Measurements from ENCODE around the gene TMEM86B. TPM values are rescaled to one million over a fixed set of nuclear protein-coding genes. Genes with fewer than 3 reads are reported as not detected.

TMEM86B gene
- total and polyA plus RNA-seq, 5 donors from 2014 or later: 0.25 to 13.3 (median 0.66) TPM; not detected in 1

DNA sequence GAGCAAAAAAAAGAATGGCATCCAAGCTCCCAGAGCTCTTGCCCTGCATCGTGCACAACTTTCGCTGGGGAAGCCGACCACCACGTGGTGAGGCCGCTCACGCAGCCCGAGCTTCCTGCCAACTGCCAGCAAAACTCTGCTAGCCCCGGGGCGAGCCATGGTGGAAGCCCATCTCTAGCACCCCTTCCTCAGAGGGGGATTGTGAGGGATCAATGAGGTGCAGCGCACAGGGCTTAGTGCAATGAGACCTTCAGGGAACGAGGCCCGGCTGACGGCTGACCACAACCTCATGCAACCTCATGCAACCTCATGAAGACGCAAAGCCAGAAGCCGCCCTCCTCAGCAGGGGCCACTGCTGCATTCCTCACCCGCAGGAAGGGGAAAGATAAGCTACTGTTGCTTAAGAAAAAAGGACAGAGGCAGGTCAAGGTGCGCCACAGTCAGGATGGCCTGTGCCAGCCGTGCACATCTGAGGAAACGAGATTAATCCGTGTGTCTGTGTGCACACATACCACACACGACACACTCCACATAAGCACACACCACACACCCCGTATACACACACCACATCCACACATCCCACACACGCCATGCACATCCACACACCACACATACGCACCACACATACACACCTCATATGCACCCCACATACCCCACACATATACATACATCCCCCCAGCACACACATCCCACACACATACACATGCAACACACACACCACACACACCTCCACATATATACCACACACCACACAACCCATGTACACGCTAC is 41.8 kb upstream of the TMEM86B start:
- H3K36me3 Mint-ChIP-seq: peaks cover 47% of the 10 kb centered on the region

DNA sequence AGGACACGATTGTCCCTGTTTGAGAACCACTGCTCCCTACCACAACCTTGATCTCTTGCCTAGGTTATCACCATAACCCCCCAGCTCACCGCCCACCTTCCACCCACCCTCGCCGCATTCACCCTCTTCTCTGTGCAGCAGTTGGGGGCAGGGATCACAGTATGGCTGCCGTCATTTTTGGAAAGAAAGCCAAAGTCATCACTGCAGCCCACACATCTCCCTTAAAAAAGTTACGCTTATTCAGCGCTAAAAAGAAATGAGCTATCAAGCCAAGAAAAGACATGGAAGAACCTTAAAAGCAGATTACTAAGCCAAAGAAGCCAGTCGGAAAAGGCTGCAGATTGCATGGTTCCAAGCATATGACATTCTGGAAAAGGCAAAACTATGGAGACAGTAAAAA is 40.7 kb upstream of the TMEM86B start:
- Mint-ChIP-seq H3K27me3 (no peaks in the 10 kb centered on the region), H3K9me3 (peaks cover 0 to 7% (median 1%) of the 10 kb centered on the region in 7 donors), H3K27ac (no peak overlapping the region), H3K36me3 (peaks cover 40% of the 10 kb centered on the region), H3K4me1 (peaks cover 0 to 9% (median 5%) of the 10 kb centered on the region in 4 donors), H3K4me3 (no peak overlapping the region)
- ATAC-seq (ENCODE audit: low read depth in 2 of 2): no peak
- H3K27me3 ChIP-seq (ENCODE audit: control insufficient read depth, insufficient read depth, low read length): no peaks in the 10 kb centered on the region
- H3K4me3 ChIP-seq (ENCODE audit: low read depth, low read length): no peak overlapping the region
- no peaks in the 10 kb centered on the region for H3K9me3 ChIP-seq (ENCODE audit: control insufficient read depth in 2 of 2, low read length in 2 of 2)
- H3K27ac ChIP-seq (ENCODE audit: insufficient read depth, low read length, poor library complexity, severe bottlenecking): no peak overlapping the region
- no peaks in the 10 kb centered on the region for H3K4me1 ChIP-seq (ENCODE audit: control insufficient read depth, insufficient read depth, low read length, poor library complexity, severe bottlenecking)
- no peak for DNase-seq
- H3K36me3 ChIP-seq (ENCODE audit: control insufficient read depth, insufficient read depth, low read length): peaks cover 19% of the 10 kb centered on the region

More for the DNA sequence above, 41.8 kb upstream of the TMEM86B start:
- Histone ChIP-seq H3K4me1 (ENCODE audit: control insufficient read depth, insufficient read depth, low read length, poor library complexity, severe bottlenecking) (no peaks in the 10 kb centered on the region), H3K9me3 (ENCODE audit: control insufficient read depth in 2 of 2, low read length in 2 of 2) (no peaks in the 10 kb centered on the region), H3K36me3 (ENCODE audit: control insufficient read depth, insufficient read depth, low read length) (peaks cover 19% of the 10 kb centered on the region), H3K27me3 (ENCODE audit: control insufficient read depth, insufficient read depth, low read length) (no peaks in the 10 kb centered on the region), H3K27ac (ENCODE audit: insufficient read depth, low read length, poor library complexity, severe bottlenecking) (no peak overlapping the region), H3K4me3 (ENCODE audit: low read depth, low read length) (no peak overlapping the region)
- no peak overlapping the region for H3K27ac Mint-ChIP-seq
- H3K9me3 Mint-ChIP-seq: peaks cover 0 to 7% (median 1%) of the 10 kb centered on the region in 7 donors
- DNase-seq (no peak), ATAC-seq (ENCODE audit: low read depth in 2 of 2) (no peak)
- H3K4me1 Mint-ChIP-seq: peaks cover 0 to 9% (median 6%) of the 10 kb centered on the region in 4 donors
- H3K4me3 Mint-ChIP-seq: no peak overlapping the region
- no peaks in the 10 kb centered on the region for H3K27me3 Mint-ChIP-seq

DNA sequence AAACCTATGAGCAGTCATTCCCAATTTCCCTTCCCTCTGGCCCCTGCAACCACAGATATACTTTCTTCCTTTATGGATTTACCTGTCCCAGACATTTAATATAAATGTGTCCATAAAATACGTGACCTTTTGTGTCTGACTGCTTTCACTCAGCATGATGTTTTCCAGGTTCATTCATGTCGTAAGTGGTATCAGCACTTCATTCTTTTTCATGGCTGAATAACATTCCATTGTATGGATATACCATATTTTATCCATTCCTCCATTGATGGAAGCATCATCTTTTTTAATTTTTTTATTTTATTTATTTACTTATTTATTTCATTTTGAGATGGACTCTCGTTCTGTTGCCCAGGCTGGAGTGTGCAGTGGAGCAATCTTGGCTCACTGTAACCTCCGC is 38.3 kb upstream of the TMEM86B start:
- Mint-ChIP-seq H3K9me3 (peaks cover 0 to 7% (median 1%) of the 10 kb centered on the region in 7 donors), H3K4me1 (peaks cover 0 to 9% (median 5%) of the 10 kb centered on the region in 4 donors), H3K27me3 (no peaks in the 10 kb centered on the region), H3K27ac (no peak overlapping the region), H3K36me3 (peaks cover 30% of the 10 kb centered on the region), H3K4me3 (no peak overlapping the region)
- ATAC-seq (ENCODE audit: low read depth in 2 of 2) (no peak), DNase-seq (no peak)
- H3K4me3 ChIP-seq (ENCODE audit: low read depth, low read length): no peak overlapping the region
- peaks cover 4% of the 10 kb centered on the region for H3K36me3 ChIP-seq (ENCODE audit: control insufficient read depth, insufficient read depth, low read length)
- no peaks in the 10 kb centered on the region for H3K9me3 ChIP-seq (ENCODE audit: control insufficient read depth in 2 of 2, low read length in 2 of 2)
- H3K4me1 ChIP-seq (ENCODE audit: control insufficient read depth, insufficient read depth, low read length, poor library complexity, severe bottlenecking): no peaks in the 10 kb centered on the region
- H3K27ac ChIP-seq (ENCODE audit: insufficient read depth, low read length, poor library complexity, severe bottlenecking): no peak overlapping the region
- no peaks in the 10 kb centered on the region for H3K27me3 ChIP-seq (ENCODE audit: control insufficient read depth, insufficient read depth, low read length)

DNA sequence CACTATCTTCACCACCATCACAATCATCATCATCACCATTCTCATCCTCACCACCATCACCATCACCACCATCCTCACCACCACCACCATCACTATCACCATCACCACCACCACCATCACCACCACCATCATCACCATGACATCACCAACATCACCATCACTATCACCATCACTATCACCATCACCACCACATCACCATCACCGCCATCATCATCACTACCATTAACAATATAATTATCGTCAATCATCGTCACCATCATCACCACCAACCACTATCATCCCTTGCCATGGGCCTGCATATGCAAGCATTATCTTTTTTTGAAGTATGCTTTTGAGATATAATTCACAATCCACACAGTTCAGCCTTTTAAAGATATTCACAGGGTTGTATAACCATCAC is 37.8 kb upstream of the TMEM86B start:
- DNase-seq (no peak), ATAC-seq (ENCODE audit: low read depth in 2 of 2) (no peak)
- no peaks in the 10 kb centered on the region for H3K4me1 ChIP-seq (ENCODE audit: control insufficient read depth, insufficient read depth, low read length, poor library complexity, severe bottlenecking)
- peaks cover 0 to 7% (median 1%) of the 10 kb centered on the region in 7 donors for H3K9me3 Mint-ChIP-seq
- no peaks in the 10 kb centered on the region for H3K27me3 Mint-ChIP-seq
- H3K27me3 ChIP-seq (ENCODE audit: control insufficient read depth, insufficient read depth, low read length): no peaks in the 10 kb centered on the region
- no peak overlapping the region for H3K4me3 Mint-ChIP-seq
- no peaks in the 10 kb centered on the region for H3K9me3 ChIP-seq (ENCODE audit: control insufficient read depth in 2 of 2, low read length in 2 of 2)
- H3K4me3 ChIP-seq (ENCODE audit: low read depth, low read length): no peak overlapping the region
- peaks cover 4% of the 10 kb centered on the region for H3K36me3 ChIP-seq (ENCODE audit: control insufficient read depth, insufficient read depth, low read length)
- peaks cover 0 to 9% (median 5%) of the 10 kb centered on the region in 4 donors for H3K4me1 Mint-ChIP-seq
- H3K27ac ChIP-seq (ENCODE audit: insufficient read depth, low read length, poor library complexity, severe bottlenecking): no peak overlapping the region
- H3K36me3 Mint-ChIP-seq: peaks cover 29% of the 10 kb centered on the region
- peak overlapping the region in 1 of 3 donors; percentile 1 for H3K27ac Mint-ChIP-seq

DNA sequence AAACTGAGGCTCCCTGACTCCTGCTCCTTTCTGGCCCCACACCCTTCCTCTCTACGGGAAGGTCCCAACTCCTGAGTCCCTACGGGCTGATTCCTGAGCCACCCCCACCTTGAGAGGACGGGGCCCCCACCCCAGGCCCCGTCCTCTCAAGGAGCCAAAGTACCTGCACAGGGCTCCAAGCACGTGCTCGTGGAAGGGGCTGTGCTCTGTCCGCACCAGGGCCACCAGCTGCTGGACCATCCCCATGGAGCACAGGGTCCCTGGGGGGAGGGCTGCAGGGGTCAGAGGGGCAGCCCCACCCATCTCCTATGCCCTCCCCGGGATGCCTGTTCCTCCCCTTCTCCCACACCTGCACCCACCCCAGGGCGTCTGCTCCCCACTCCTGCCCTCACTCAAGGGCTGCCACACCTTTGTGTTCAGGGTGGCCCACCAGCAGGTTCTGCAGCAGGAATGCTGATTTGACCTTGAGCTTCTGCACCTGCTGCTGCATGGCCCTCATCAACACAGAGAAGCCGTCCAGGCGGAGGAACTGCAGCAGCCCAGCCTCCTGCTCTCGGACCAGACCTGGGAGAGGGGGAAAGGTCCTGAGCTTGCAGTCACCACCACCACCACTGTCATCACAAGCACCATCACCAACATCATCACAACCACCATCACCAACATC is 37.3 kb upstream of the TMEM86B start:
- Mint-ChIP-seq H3K36me3 (peaks cover 26% of the 10 kb centered on the region), H3K4me1 (peaks cover 0 to 9% (median 5%) of the 10 kb centered on the region in 4 donors), H3K27ac (no peak overlapping the region), H3K9me3 (peaks cover 0 to 7% (median 1%) of the 10 kb centered on the region in 7 donors), H3K4me3 (no peak overlapping the region), H3K27me3 (no peaks in the 10 kb centered on the region)
- Histone ChIP-seq H3K4me1 (ENCODE audit: control insufficient read depth, insufficient read depth, low read length, poor library complexity, severe bottlenecking) (no peaks in the 10 kb centered on the region), H3K36me3 (ENCODE audit: control insufficient read depth, insufficient read depth, low read length) (peaks cover 4% of the 10 kb centered on the region), H3K9me3 (ENCODE audit: control insufficient read depth in 2 of 2, low read length in 2 of 2) (no peaks in the 10 kb centered on the region), H3K27me3 (ENCODE audit: control insufficient read depth, insufficient read depth, low read length) (no peaks in the 10 kb centered on the region), H3K4me3 (ENCODE audit: low read depth, low read length) (no peak overlapping the region), H3K27ac (ENCODE audit: insufficient read depth, low read length, poor library complexity, severe bottlenecking) (no peak overlapping the region)
- DNase-seq: no peak
- no peak for ATAC-seq (ENCODE audit: low read depth in 2 of 2)

DNA sequence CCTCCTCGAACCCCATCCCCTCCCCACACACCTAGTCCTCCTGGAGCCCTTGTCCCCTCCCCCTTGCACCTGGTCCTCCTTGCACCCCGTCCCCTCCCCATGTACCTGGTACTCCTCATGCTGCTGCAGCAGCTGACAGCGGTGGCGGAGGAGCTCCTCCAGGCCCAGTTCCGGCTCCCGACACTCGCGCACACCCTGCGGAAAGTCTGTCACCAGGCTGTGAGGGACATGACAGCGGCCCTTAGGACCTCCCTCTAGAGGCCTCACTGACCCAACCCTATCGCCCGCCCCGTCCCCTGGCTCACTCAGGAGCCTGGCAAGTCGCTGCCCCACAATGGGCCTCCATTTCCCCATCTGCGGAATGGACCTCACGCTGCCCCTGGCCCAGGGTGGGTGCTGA is 36.6 kb upstream of the TMEM86B start:
- no peak for DNase-seq
- Histone ChIP-seq H3K27me3 (ENCODE audit: control insufficient read depth, insufficient read depth, low read length) (no peaks in the 10 kb centered on the region), H3K27ac (ENCODE audit: insufficient read depth, low read length, poor library complexity, severe bottlenecking) (no peak overlapping the region), H3K9me3 (ENCODE audit: control insufficient read depth in 2 of 2, low read length in 2 of 2) (no peaks in the 10 kb centered on the region), H3K36me3 (ENCODE audit: control insufficient read depth, insufficient read depth, low read length) (no peaks in the 10 kb centered on the region), H3K4me3 (ENCODE audit: low read depth, low read length) (no peak overlapping the region), H3K4me1 (ENCODE audit: control insufficient read depth, insufficient read depth, low read length, poor library complexity, severe bottlenecking) (no peaks in the 10 kb centered on the region)
- Mint-ChIP-seq H3K4me1 (peaks cover 0 to 9% (median 6%) of the 10 kb centered on the region in 4 donors), H3K9me3 (peaks cover 0 to 7% (median 1%) of the 10 kb centered on the region in 7 donors), H3K27ac (no peak overlapping the region), H3K36me3 (peaks cover 21% of the 10 kb centered on the region), H3K27me3 (no peaks in the 10 kb centered on the region), H3K4me3 (no peak overlapping the region)
- no peak for ATAC-seq (ENCODE audit: low read depth in 2 of 2)

DNA sequence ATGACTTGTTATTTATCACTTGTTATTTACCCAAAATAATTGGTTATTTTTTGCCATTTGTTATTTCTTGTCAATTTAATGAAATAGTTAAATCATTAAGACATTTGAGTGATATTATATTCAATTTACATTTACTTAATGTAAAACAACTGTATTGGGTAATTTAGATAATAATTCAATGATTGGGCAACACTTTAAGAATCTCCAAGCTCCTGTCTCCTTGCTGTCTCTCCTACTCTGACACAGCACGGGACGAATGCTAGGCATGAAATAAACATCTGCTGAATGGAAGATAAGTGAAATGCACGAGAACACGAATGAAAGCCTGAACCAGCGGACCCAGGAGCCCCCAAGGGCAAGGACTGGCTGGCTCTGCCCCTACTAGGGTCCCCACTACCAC is 36.0 kb upstream of the TMEM86B start:
- H3K36me3 ChIP-seq (ENCODE audit: control insufficient read depth, insufficient read depth, low read length): no peaks in the 10 kb centered on the region
- no peak for ATAC-seq (ENCODE audit: low read depth in 2 of 2)
- no peaks in the 10 kb centered on the region for H3K27me3 Mint-ChIP-seq
- H3K36me3 Mint-ChIP-seq: peaks cover 17% of the 10 kb centered on the region
- H3K4me1 Mint-ChIP-seq: peaks cover 3 to 12% (median 7%) of the 10 kb centered on the region in 4 donors
- H3K4me3 Mint-ChIP-seq: no peak overlapping the region
- H3K27ac Mint-ChIP-seq: no peak overlapping the region
- DNase-seq: no peak
- H3K27ac ChIP-seq (ENCODE audit: insufficient read depth, low read length, poor library complexity, severe bottlenecking): no peak overlapping the region
- peaks cover 5% of the 10 kb centered on the region for H3K4me1 ChIP-seq (ENCODE audit: control insufficient read depth, insufficient read depth, low read length, poor library complexity, severe bottlenecking)
- no peak overlapping the region for H3K4me3 ChIP-seq (ENCODE audit: low read depth, low read length)
- no peaks in the 10 kb centered on the region for H3K27me3 ChIP-seq (ENCODE audit: control insufficient read depth, insufficient read depth, low read length)
- no peaks in the 10 kb centered on the region for H3K9me3 ChIP-seq (ENCODE audit: control insufficient read depth in 2 of 2, low read length in 2 of 2)
- H3K9me3 Mint-ChIP-seq: peaks cover 0 to 7% (median 1%) of the 10 kb centered on the region in 7 donors

All from CD4-positive, CD25-positive, alpha-beta regulatory T cell (primary cell).